GM12878 (cell line): ENCODE data around the gene FAM118B. TPM values are rescaled to one million over a fixed set of nuclear protein-coding genes. Genes with fewer than 3 reads are reported as not detected.

Experiments
- ATAC-seq: fragments of 200-7000 bp; cut with Tn5 transposase; 3 replicates; pipeline ENCODE4 v1.9.1; 2020; ENCODE audit warnings: mild to moderate bottlenecking, moderate library complexity
- BruUV-seq: library from RNA; stranded (reverse); fragments of 400-500 nt; replicated peaks from 2 replicates; lab custom pipeline; 2021; lab: Mats Ljungman, UMichigan
- CTCF ChIA-PET: fragments of 300-600 bp; sonication (Branson Sonifier 250); formaldehyde crosslinking; extraction: SDS; loops from one replicate; lab custom pipeline; 2021; ENCODE audit warnings: inconsistent platforms; lab: Yijun Ruan, JAX
- POLR2A ChIA-PET: fragments of 350-600 bp; formaldehyde crosslinking; extraction: SDS; loops from one replicate; lab custom pipeline; 2021; ENCODE audit warnings: inconsistent platforms; lab: Charles Lee
- RAD21 ChIA-PET: fragments of 300-600 bp; sonication (Branson Sonifier 250); formaldehyde crosslinking; loops from one replicate; lab custom pipeline; 2023; ENCODE audit warnings: antibody characterized with exemption; ENCODE audit not compliant: unreplicated experiment; lab: Charles Lee
- SMC1A ChIA-PET: fragments of 300-600 bp; sonication (Branson Sonifier 250); formaldehyde crosslinking; loops from one replicate; lab custom pipeline; 2023; ENCODE audit not compliant: unreplicated experiment, uncharacterized antibody; lab: Charles Lee
- DNase-seq: peaks from one replicate; pipeline ENCODE4 v3.0.0-alpha.2; 2011; ENCODE audit warnings: low read depth, low spot score
- FAIRE-seq: peaks from 3 replicates; lab custom pipeline; 2011; peaks lifted over from hg19 to GRCh38; lab: Jason Lieb, UNC
- H2AFZ ChIP-seq: 2 replicates; pipeline ENCODE4 v1.6.0; 2011; ENCODE audit warnings: low read depth, low read length, control low read depth; ENCODE audit not compliant: control insufficient read depth
- H3K27ac ChIP-seq: 2 replicates; pipeline ENCODE4 v1.5.1; 2011; ENCODE audit warnings: control low read depth; ENCODE audit not compliant: control insufficient read depth, insufficient read depth
- H3K27me3 ChIP-seq, 2 experiments: replicated peaks in 1 of 2; 2 replicates each; pipeline versions ENCODE4 v1.6.0 to v1.6.1; 2011; ENCODE audit warnings: low read length in 1 of 2; ENCODE audit not compliant: control insufficient read depth in 2 of 2, insufficient read depth in 2 of 2
- H3K36me3 ChIP-seq, 2 experiments: 2 replicates each; pipeline ENCODE4 v1.5.1; 2011; ENCODE audit warnings: low read length in 1 of 2; ENCODE audit not compliant: control insufficient read depth in 2 of 2, insufficient read depth in 2 of 2
- H3K4me1 ChIP-seq: 2 replicates; pipeline ENCODE4 v1.6.1; 2011; ENCODE audit warnings: mild to moderate bottlenecking, low read length, moderate library complexity, mixed read lengths; ENCODE audit not compliant: control insufficient read depth, insufficient read depth
- H3K4me2 ChIP-seq: 2 replicates; pipeline ENCODE4 v1.6.0; 2011; ENCODE audit warnings: control low read depth; ENCODE audit not compliant: control insufficient read depth, insufficient read depth
- H3K4me3 ChIP-seq: fragments of 200-600 bp; sonication (generic); 2 replicates; pipeline ENCODE4 v1.5.1; 2016
- H3K79me2 ChIP-seq: 2 replicates; pipeline ENCODE4 v1.6.0; 2011; ENCODE audit warnings: low read length; ENCODE audit not compliant: control insufficient read depth, insufficient read depth
- H3K9ac ChIP-seq: 2 replicates; pipeline ENCODE4 v1.8.0; 2011; ENCODE audit warnings: low read length, control low read depth, mixed read lengths; ENCODE audit not compliant: control insufficient read depth, insufficient read depth
- H3K9me3 ChIP-seq: replicated peaks from 3 replicates; pipeline ENCODE4 v1.5.1; 2011; ENCODE audit warnings: mild to moderate bottlenecking, low read length; ENCODE audit not compliant: control insufficient read depth, insufficient read depth
- H4K20me1 ChIP-seq: 2 replicates; pipeline ENCODE4 v1.6.0; 2011; ENCODE audit not compliant: control insufficient read depth, insufficient read depth
- CREM ChIP-seq: IDR thresholded peaks from 2 replicates; pipeline ENCODE4 v1.6.1; 2014; ENCODE audit warnings: antibody characterized with exemption, low read depth
- ESRRA ChIP-seq: IDR thresholded peaks from 2 replicates; pipeline ENCODE4 v1.6.1; 2012; ENCODE audit warnings: mild to moderate bottlenecking, low read length, improper control_type of control experiment
- JUND ChIP-seq: IDR thresholded peaks from 2 replicates; pipeline ENCODE4 v1.6.1; 2012; ENCODE audit warnings: low read depth, mild to moderate bottlenecking, low read length, improper control_type of control experiment, moderate library complexity
- RUNX3 ChIP-seq: IDR thresholded peaks from 2 replicates; pipeline ENCODE4 v1.6.1; 2012; ENCODE audit warnings: low read length, inconsistent platforms
- SIN3A ChIP-seq: IDR thresholded peaks from 2 replicates; pipeline ENCODE4 v1.6.1; 2012; ENCODE audit warnings: low read depth, low read length, improper control_type of control experiment
- WGBS: methylation state at CpG from one replicate; pipeline ENCODE4 v1.1.6; 2016; ENCODE audit warnings: low lambda C conversion rate; ENCODE audit not compliant: insufficient replicate concordance, insufficient coverage; ENCODE audit errors: missing lambda C conversion rate; 5-methylcytosine and 5-hydroxymethylcytosine counted together
- in situ Hi-C: fragments of 300-500 bp; cut with MboI; formaldehyde crosslinking; loops from 9 replicates; pipeline ENCODE4 v1.14.3; 2018; ENCODE audit warnings: mixed read lengths
- intact Hi-C: fragments of 100-400 bp; cut with micrococcal nuclease; formaldehyde crosslinking; loops from one replicate; pipeline ENCODE4 v1.14.2; 2022; ENCODE audit not compliant: unreplicated experiment
- polyA plus RNA-seq, 11 experiments: library from polyadenylated mRNA; depleted of rRNA in 4 of 11; unstranded in 6 of 11; stranded (reverse) in 5 of 11; fragments of >200 nt; fragmentation: Nextera tagmentation in 4 of 11; fragmentation: Illumina TruSeq in 1 of 11; extraction: Ambion mirVana in 4 of 11; extraction: Trizol in 1 of 11; gene quantifications; 1 replicate in 1 of 11; 2 replicates in 10 of 11; pipeline versions ENCODE4 v1.2.1 to v1.2.3, GENCODE V29; 2011 to 2016; ENCODE audit warnings: inconsistent platforms in 2 of 11, missing spikeins in 2 of 11, low read depth in 1 of 11
- total RNA-seq, 4 experiments: library from RNA; depleted of rRNA in 3 of 4; stranded (reverse); fragments of >200 nt in 3 of 4; fragmentation: Illumina TruSeq in 1 of 4; extraction: Trizol in 1 of 4; gene quantifications; 2 replicates each; pipeline versions ENCODE4 v1.2.1 to v1.2.3, GENCODE V29; 2013 to 2021
- TF ChIP-seq, protein P1 (sequence below): fragments of 450-650 bp; IDR thresholded peaks from 2 replicates; pipeline ENCODE4 v1.6.1; 2014; ENCODE audit warnings: mild to moderate bottlenecking
- TF ChIP-seq, protein P2 (sequence below): IDR thresholded peaks from 2 replicates; pipeline ENCODE4 v1.6.1; 2011; ENCODE audit warnings: low read depth, low read length, improper control_type of control experiment, borderline replicate concordance
- TF ChIP-seq, protein P3 (sequence below): IDR thresholded peaks from 2 replicates; pipeline ENCODE4 v1.6.1; 2012; ENCODE audit warnings: improper control_type of control experiment, low read depth, low read length; ENCODE audit not compliant: insufficient replicate concordance
- TF ChIP-seq, protein P4 (sequence below), 3 experiments: IDR thresholded peaks in 2 of 3; conservative IDR thresholded peaks in 1 of 3; 2 replicates each; pipeline ENCODE4 v1.5.1; 2011; ENCODE audit warnings: low read depth in 3 of 3, low read length in 3 of 3, mild to moderate bottlenecking in 3 of 3, control low read depth in 2 of 3, moderate library complexity in 2 of 3, inconsistent platforms in 1 of 3, mixed read lengths in 1 of 3; ENCODE audit not compliant: control insufficient read depth in 2 of 3, insufficient read depth in 1 of 3; ENCODE audit errors: extremely low read depth in 1 of 3

The FAM118B gene
- total and polyA plus RNA-seq, 10 of the 15 experiments (the other 5 are each of a cell fraction or from before 2014, with no cell fraction given) = 12.8 to 29.7 (median 16.5) TPM

DNA sequence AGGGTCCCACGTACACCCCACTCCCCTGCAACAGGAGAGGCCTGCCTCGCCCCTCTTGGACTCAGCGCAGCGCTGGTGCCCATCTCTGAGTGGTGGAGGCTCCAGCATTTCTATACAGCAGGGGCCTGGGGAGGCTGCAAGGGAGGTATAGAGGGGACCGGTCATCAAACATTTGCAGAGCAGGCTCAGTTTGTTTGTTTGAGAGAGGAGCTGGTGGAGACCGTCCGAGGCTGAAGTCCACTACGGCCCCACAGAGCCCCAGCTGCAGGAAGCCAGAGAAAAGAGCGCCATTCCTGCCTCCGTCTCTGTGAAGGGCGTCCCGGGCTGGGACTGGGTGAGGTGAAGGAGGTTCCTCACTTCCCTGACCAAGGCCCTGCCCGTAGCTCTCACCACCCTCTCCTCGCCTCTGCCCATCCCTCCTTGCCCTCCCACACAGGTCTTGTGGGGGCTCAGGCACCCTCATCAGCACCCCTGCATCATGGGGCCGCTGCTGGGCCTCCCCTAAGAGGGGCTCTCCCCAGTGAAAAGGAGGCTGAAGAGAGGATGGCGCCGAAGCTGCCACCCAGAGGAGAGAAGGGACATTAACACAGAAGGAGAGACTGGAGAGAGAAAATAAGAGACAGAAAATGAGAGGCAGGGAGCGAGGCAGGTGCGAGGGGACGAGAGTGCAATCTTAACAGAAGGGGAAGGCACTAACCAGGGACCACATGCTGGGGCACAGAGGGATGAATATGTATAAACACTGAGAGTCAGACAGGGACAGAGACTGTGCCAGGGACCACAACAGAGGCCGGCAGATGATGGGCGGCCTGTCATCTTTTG, 24.7 kb upstream of the FAM118B start:
- 92% methylated on average over 22 of the region's 22 CpGs for WGBS
- no peak overlapping the region for H3K4me3 ChIP-seq
- TF ChIP-seq SIN3A (no peak), RUNX3 (no peak), ESRRA (no peak), CREM (no peak), JUND (no peak)
- TF ChIP-seq, protein P1, sequence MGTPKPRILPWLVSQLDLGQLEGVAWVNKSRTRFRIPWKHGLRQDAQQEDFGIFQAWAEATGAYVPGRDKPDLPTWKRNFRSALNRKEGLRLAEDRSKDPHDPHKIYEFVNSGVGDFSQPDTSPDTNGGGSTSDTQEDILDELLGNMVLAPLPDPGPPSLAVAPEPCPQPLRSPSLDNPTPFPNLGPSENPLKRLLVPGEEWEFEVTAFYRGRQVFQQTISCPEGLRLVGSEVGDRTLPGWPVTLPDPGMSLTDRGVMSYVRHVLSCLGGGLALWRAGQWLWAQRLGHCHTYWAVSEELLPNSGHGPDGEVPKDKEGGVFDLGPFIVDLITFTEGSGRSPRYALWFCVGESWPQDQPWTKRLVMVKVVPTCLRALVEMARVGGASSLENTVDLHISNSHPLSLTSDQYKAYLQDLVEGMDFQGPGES = no peak
- TF ChIP-seq, protein P2, sequence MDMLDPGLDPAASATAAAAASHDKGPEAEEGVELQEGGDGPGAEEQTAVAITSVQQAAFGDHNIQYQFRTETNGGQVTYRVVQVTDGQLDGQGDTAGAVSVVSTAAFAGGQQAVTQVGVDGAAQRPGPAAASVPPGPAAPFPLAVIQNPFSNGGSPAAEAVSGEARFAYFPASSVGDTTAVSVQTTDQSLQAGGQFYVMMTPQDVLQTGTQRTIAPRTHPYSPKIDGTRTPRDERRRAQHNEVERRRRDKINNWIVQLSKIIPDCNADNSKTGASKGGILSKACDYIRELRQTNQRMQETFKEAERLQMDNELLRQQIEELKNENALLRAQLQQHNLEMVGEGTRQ = no peak
- TF ChIP-seq, protein P3, sequence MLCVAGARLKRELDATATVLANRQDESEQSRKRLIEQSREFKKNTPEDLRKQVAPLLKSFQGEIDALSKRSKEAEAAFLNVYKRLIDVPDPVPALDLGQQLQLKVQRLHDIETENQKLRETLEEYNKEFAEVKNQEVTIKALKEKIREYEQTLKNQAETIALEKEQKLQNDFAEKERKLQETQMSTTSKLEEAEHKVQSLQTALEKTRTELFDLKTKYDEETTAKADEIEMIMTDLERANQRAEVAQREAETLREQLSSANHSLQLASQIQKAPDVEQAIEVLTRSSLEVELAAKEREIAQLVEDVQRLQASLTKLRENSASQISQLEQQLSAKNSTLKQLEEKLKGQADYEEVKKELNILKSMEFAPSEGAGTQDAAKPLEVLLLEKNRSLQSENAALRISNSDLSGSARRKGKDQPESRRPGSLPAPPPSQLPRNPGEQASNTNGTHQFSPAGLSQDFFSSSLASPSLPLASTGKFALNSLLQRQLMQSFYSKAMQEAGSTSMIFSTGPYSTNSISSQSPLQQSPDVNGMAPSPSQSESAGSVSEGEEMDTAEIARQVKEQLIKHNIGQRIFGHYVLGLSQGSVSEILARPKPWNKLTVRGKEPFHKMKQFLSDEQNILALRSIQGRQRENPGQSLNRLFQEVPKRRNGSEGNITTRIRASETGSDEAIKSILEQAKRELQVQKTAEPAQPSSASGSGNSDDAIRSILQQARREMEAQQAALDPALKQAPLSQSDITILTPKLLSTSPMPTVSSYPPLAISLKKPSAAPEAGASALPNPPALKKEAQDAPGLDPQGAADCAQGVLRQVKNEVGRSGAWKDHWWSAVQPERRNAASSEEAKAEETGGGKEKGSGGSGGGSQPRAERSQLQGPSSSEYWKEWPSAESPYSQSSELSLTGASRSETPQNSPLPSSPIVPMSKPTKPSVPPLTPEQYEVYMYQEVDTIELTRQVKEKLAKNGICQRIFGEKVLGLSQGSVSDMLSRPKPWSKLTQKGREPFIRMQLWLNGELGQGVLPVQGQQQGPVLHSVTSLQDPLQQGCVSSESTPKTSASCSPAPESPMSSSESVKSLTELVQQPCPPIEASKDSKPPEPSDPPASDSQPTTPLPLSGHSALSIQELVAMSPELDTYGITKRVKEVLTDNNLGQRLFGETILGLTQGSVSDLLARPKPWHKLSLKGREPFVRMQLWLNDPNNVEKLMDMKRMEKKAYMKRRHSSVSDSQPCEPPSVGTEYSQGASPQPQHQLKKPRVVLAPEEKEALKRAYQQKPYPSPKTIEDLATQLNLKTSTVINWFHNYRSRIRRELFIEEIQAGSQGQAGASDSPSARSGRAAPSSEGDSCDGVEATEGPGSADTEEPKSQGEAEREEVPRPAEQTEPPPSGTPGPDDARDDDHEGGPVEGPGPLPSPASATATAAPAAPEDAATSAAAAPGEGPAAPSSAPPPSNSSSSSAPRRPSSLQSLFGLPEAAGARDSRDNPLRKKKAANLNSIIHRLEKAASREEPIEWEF = no peak
- TF ChIP-seq, protein P4, sequence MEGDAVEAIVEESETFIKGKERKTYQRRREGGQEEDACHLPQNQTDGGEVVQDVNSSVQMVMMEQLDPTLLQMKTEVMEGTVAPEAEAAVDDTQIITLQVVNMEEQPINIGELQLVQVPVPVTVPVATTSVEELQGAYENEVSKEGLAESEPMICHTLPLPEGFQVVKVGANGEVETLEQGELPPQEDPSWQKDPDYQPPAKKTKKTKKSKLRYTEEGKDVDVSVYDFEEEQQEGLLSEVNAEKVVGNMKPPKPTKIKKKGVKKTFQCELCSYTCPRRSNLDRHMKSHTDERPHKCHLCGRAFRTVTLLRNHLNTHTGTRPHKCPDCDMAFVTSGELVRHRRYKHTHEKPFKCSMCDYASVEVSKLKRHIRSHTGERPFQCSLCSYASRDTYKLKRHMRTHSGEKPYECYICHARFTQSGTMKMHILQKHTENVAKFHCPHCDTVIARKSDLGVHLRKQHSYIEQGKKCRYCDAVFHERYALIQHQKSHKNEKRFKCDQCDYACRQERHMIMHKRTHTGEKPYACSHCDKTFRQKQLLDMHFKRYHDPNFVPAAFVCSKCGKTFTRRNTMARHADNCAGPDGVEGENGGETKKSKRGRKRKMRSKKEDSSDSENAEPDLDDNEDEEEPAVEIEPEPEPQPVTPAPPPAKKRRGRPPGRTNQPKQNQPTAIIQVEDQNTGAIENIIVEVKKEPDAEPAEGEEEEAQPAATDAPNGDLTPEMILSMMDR (IDR thresholded peaks at IDR 0.05 in 2 of 3, conservative IDR thresholded peaks at IDR 0.05 in 1 of 3; ENCODE audit: control insufficient read depth in 2 of 3, extremely low read depth in 1 of 3, insufficient read depth in 1 of 3, low read depth in 3 of 3, low read length in 3 of 3) = peak in 2 of 3 experiments; percentile 1 to 15; a peak in 1 of 6 replicates
- TF ChIP-seq, all 136 proteins: peak for 1
- ATAC-seq (no peak), DNase-seq (no peak), FAIRE-seq (no peak)
- Histone ChIP-seq H3K4me1 (peaks cover 30% of the 10 kb centered on the region), H3K9ac (no peak overlapping the region), H3K27ac (no peak overlapping the region), H3K4me2 (no peak overlapping the region), H3K27me3 (no peaks in the 10 kb centered on the region), H3K36me3 (peaks cover 0 to 11% of the 10 kb centered on the region in 2 experiments; a peak in 2 of 4 replicates), H4K20me1 (no peaks in the 10 kb centered on the region), H3K9me3 (no peaks in the 10 kb centered on the region), H3K79me2 (no peaks in the 10 kb centered on the region), H2AFZ (no peak overlapping the region)
- POLR2A ChIA-PET = interaction anchor here (0.5 to 0.7 kb wide), 2 partner anchors 51 to 97 kb away, joined by 3 to 4 read pairs; no protein-coding TSS in a partner anchor
- SMC1A ChIA-PET = interaction anchor here (1.1 to 1.5 kb wide), 2 partner anchors 147 to 264 kb away, joined by 5 read pairs; no protein-coding TSS in a partner anchor
- in situ Hi-C loops (no loop called here), intact Hi-C loops (no loop called here)
- RAD21 ChIA-PET = interaction anchor here (2.1 kb wide), 1 partner anchor 244 kb away, joined by 8 read pairs; no protein-coding TSS in a partner anchor
- no TSS peak for BruUV-seq
- CTCF ChIA-PET = interaction anchor here (1.0 to 10.7 kb wide), 5 partner anchors 9 to 263 kb away, joined by 3 to 220 read pairs (median 4); partner anchors contain the start of gene VSIG10L2
